Mesothelial cell of epicardium (in vitro differentiated cells): ENCODE data around the gene ACRV1. TPM values are rescaled to one million over a fixed set of nuclear protein-coding genes. Genes with fewer than 3 reads are reported as not detected.
A peak's percentile ranks its signal among the peaks of the same experiment; 100 is the strongest.

Experiments
- DNase-seq, 2 experiments: peaks; one replicate each; pipeline ENCODE4 v3.0.0; 2021; ENCODE audit warnings: low spot score in 2 of 2; ENCODE audit not compliant: unreplicated experiment in 2 of 2
- H3K27ac Mint-ChIP-seq: 2 replicates; pipeline ENCODE4 v1.8.0; 2021; ENCODE audit warnings: mixed read lengths
- H3K27me3 Mint-ChIP-seq: 2 replicates; pipeline ENCODE4 v1.8.0; 2021; ENCODE audit warnings: low read depth, mixed read lengths
- H3K36me3 Mint-ChIP-seq: 2 replicates; pipeline ENCODE4 v1.8.0; 2021; ENCODE audit warnings: mixed read lengths
- H3K4me1 Mint-ChIP-seq: 2 replicates; pipeline ENCODE4 v1.8.0; 2021; ENCODE audit warnings: mixed read lengths
- H3K4me3 Mint-ChIP-seq: 2 replicates; pipeline ENCODE4 v1.8.0; 2021; ENCODE audit warnings: mild to moderate bottlenecking, moderate library complexity, mixed read lengths
- H3K9me3 Mint-ChIP-seq: 2 replicates; pipeline ENCODE4 v1.8.0; 2021; ENCODE audit warnings: mixed read lengths
- CTCF ChIP-seq: fragments of 200-600 bp; sonication (generic); IDR thresholded peaks from one replicate; pipeline ENCODE4 v1.5.0; 2021; ENCODE audit warnings: antibody characterized with exemption; ENCODE audit not compliant: unreplicated experiment
- total RNA-seq: library from RNA; stranded (reverse); gene quantifications from 3 replicates; pipeline ENCODE4 v1.2.1, GENCODE V29; 2021

Gene ACRV1
- total RNA-seq, 1 donor from 2014 or later: 0.25 TPM

- no peak for DNase-seq
- no peak overlapping the region for H3K4me3 Mint-ChIP-seq
- no peaks in the 10 kb centered on the region for H3K27me3 Mint-ChIP-seq
- no peak for TF ChIP-seq CTCF
- no peak overlapping the region for H3K27ac Mint-ChIP-seq
- H3K36me3 Mint-ChIP-seq: peaks cover 43% of the 10 kb centered on the region
- no peaks in the 10 kb centered on the region for H3K4me1 Mint-ChIP-seq
- peaks cover 4% of the 10 kb centered on the region for H3K9me3 Mint-ChIP-seq
Measured at GRCh38 chr11:125649465-125650166, 31.0 kb downstream of the ACRV1 start.

- Mint-ChIP-seq H3K36me3 (peaks cover 37% of the 10 kb centered on the region), H3K27ac (no peak overlapping the region), H3K27me3 (no peaks in the 10 kb centered on the region), H3K4me1 (no peaks in the 10 kb centered on the region), H3K4me3 (no peak overlapping the region), H3K9me3 (peaks cover 4% of the 10 kb centered on the region)
- DNase-seq: no peak
- TF ChIP-seq CTCF: no peak
Measured at GRCh38 chr11:125645871-125646270, 34.8 kb downstream of the ACRV1 start.

DNA sequence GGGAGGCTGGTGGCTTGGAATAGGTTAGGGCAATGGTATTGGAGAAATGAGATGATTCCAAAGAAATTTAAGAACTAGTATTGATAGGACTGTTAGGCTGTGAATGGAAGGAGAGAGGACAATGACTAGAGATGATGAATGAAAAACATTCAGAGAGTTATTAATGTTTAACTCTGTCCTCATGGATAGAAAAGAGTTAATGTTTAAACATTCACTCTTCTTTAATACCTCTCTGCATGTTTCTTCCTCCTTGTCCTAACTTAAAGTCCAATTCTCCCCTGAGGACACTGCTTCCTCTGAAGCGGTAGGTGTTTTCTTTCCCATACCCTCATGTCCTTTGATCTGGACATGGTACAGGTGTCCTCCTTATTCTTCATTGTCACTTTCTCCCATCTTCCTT is 42.3 kb downstream of the ACRV1 start:
- no peak overlapping the region for H3K4me3 Mint-ChIP-seq
- TF ChIP-seq CTCF: no peak
- no peaks in the 10 kb centered on the region for H3K4me1 Mint-ChIP-seq
- H3K9me3 Mint-ChIP-seq: no peaks in the 10 kb centered on the region
- DNase-seq: no peak
- H3K27ac Mint-ChIP-seq: no peak overlapping the region
- H3K27me3 Mint-ChIP-seq: no peaks in the 10 kb centered on the region
- H3K36me3 Mint-ChIP-seq: peaks cover 19% of the 10 kb centered on the region

GRCh38 chr11:125637840-125638239 is 42.8 kb downstream of the ACRV1 start:
- no peak for DNase-seq
- no peaks in the 10 kb centered on the region for H3K27me3 Mint-ChIP-seq
- no peak for TF ChIP-seq CTCF
- no peaks in the 10 kb centered on the region for H3K4me1 Mint-ChIP-seq
- H3K36me3 Mint-ChIP-seq: peaks cover 19% of the 10 kb centered on the region
- no peak overlapping the region for H3K27ac Mint-ChIP-seq
- H3K4me3 Mint-ChIP-seq: no peak overlapping the region
- H3K9me3 Mint-ChIP-seq: no peaks in the 10 kb centered on the region

- Mint-ChIP-seq H3K9me3 (no peaks in the 10 kb centered on the region), H3K4me3 (peak overlapping the region; percentile 86), H3K36me3 (no peaks in the 10 kb centered on the region), H3K27ac (peak overlapping the region; percentile 45), H3K27me3 (no peaks in the 10 kb centered on the region), H3K4me1 (peaks cover 21% of the 10 kb centered on the region)
- no peak for DNase-seq
- no peak for TF ChIP-seq CTCF
Measured at GRCh38 chr11:125627236-125627910, 53.3 kb downstream of the ACRV1 start.
